ENCODE results near the gene DAPK2. TPM values are rescaled to one million over a fixed set of nuclear protein-coding genes. Genes with fewer than 3 reads are reported as not detected.

The DAPK2 gene
- total and polyA plus RNA-seq, 2 donors (not counting 1 experiment from before 2014, with no cell fraction given), result 8.3 to 31.9 TPM

- H3K4me1 Mint-ChIP-seq, result peaks cover 79% of the 10 kb centered on the region
- H3K9me3 Mint-ChIP-seq (ENCODE audit: insufficient read depth), result no peaks in the 10 kb centered on the region
- ChIA-PET CTCF (interaction anchor here (0.7 to 4.6 kb wide), 7 partner anchors 23 to 1044 kb away, joined by 3 to 30 read pairs (median 3); partner anchors contain the start of gene DAPK2), POLR2A (interaction anchor here (1.3 to 1.7 kb wide), 2 partner anchors 70 to 71 kb away, joined by 5 to 6 read pairs; no protein-coding TSS in a partner anchor)
- ATAC-seq (ENCODE audit: low read depth) (no peak), DNase-seq (peak; percentile 66)
- H3K4me3 ChIP-seq (ENCODE audit: control extremely low read depth in 1 of 5, extremely low read depth in 1 of 5, insufficient read depth in 1 of 5, low read depth in 2 of 5, low read length in 4 of 5), result peak overlapping the region in 4 of 5 experiments; percentile 83 to 94 (median 85)
- H3K36me3 ChIP-seq (replicated peaks in 1 of 2; ENCODE audit: control extremely low read depth in 1 of 2, control insufficient read depth in 1 of 2, extremely low read depth in 1 of 2, insufficient read depth in 2 of 2, low read length in 1 of 2), result peaks cover 5 to 12% of the 10 kb centered on the region in 2 experiments
- H3K27ac ChIP-seq (ENCODE audit: low read length in 2 of 2), result peak overlapping the region; percentile 90 to 95
- intact Hi-C loops (cut with micrococcal nuclease), result loop anchor here (2.0 to 10.0 kb wide), 5 partner anchors 19 to 817 kb away; partner anchors contain the start of genes APH1B and USP3
- TF ChIP-seq EZH2 (IDR thresholded peaks at IDR 0.05; ENCODE audit: borderline replicate concordance, insufficient read depth, low read depth, low read length, poor library complexity, severe bottlenecking) (no peak), CTCF (IDR thresholded peaks at IDR 0.05) (peak; percentile 51)
- peak overlapping the region; percentile 83 for H3K9ac ChIP-seq (ENCODE audit: low read length)
- H3K4me1 ChIP-seq (ENCODE audit: control insufficient read depth in 2 of 2, insufficient read depth in 2 of 2, low read length in 2 of 2), result peaks cover 77 to 79% of the 10 kb centered on the region in 2 donors
- H3K4me3 Mint-ChIP-seq, result peak overlapping the region; percentile 97
- no peaks in the 10 kb centered on the region for H3K27me3 ChIP-seq (replicated peaks in 1 of 4; ENCODE audit: control extremely low read depth in 1 of 4, control insufficient read depth in 3 of 4, insufficient read depth in 4 of 4, low read length in 3 of 4)
- peak overlapping the region; percentile 93 for H3K4me2 ChIP-seq (replicated peaks; ENCODE audit: low read depth, low read length, poor library complexity, severe bottlenecking)
- peaks cover 85% of the 10 kb centered on the region for H3K79me2 ChIP-seq (ENCODE audit: control insufficient read depth, insufficient read depth, low read length)
- H3K9me3 ChIP-seq (ENCODE audit: control extremely low read depth in 1 of 3, control insufficient read depth in 2 of 3, insufficient read depth in 1 of 3, low read length in 2 of 3), result no peaks in the 10 kb centered on the region
- no peaks in the 10 kb centered on the region for H3K27me3 Mint-ChIP-seq
- no peak overlapping the region for H2AFZ ChIP-seq (ENCODE audit: insufficient read depth, low read depth, low read length, poor library complexity, severe bottlenecking)
- peak overlapping the region; percentile 98 for H3K27ac Mint-ChIP-seq
- peaks cover 12% of the 10 kb centered on the region for H4K20me1 ChIP-seq (ENCODE audit: control insufficient read depth, insufficient read depth, low read length, poor library complexity, severe bottlenecking)
Observed at GRCh38 chr15:64092075-64092820, 46.0 kb upstream of the DAPK2 start.

GRCh38 chr15:64090527-64090926, 44.2 kb upstream of the DAPK2 start:
- peaks cover 67 to 68% of the 10 kb centered on the region in 2 donors for H3K4me1 ChIP-seq (ENCODE audit: control insufficient read depth in 2 of 2, insufficient read depth in 2 of 2, low read length in 2 of 2)
- no peaks in the 10 kb centered on the region for H3K27me3 Mint-ChIP-seq
- H3K36me3 ChIP-seq (replicated peaks in 1 of 2; ENCODE audit: control extremely low read depth in 1 of 2, control insufficient read depth in 1 of 2, extremely low read depth in 1 of 2, insufficient read depth in 2 of 2, low read length in 1 of 2), result peaks cover 5 to 13% of the 10 kb centered on the region in 2 experiments
- intact Hi-C loops (cut with micrococcal nuclease), result loop anchor here (2.0 to 10.0 kb wide), 5 partner anchors 264 to 816 kb away; partner anchors contain the start of genes APH1B and USP3
- no peak overlapping the region for H2AFZ ChIP-seq (ENCODE audit: insufficient read depth, low read depth, low read length, poor library complexity, severe bottlenecking)
- TF ChIP-seq EZH2 (IDR thresholded peaks at IDR 0.05; ENCODE audit: borderline replicate concordance, insufficient read depth, low read depth, low read length, poor library complexity, severe bottlenecking) (no peak), CTCF (IDR thresholded peaks at IDR 0.05) (no peak)
- peak overlapping the region; percentile 66 for H3K4me2 ChIP-seq (replicated peaks; ENCODE audit: low read depth, low read length, poor library complexity, severe bottlenecking)
- H3K4me1 Mint-ChIP-seq, result peaks cover 64% of the 10 kb centered on the region
- H3K79me2 ChIP-seq (ENCODE audit: control insufficient read depth, insufficient read depth, low read length), result peaks cover 86% of the 10 kb centered on the region
- H3K27ac Mint-ChIP-seq, result peak overlapping the region; percentile 90
- no peak for ATAC-seq (ENCODE audit: low read depth)
- H3K4me3 ChIP-seq (ENCODE audit: control extremely low read depth in 1 of 5, extremely low read depth in 1 of 5, insufficient read depth in 1 of 5, low read depth in 2 of 5, low read length in 4 of 5), result peak overlapping the region in 2 of 5 experiments; percentile 34 to 50
- peak overlapping the region; percentile 85 to 94 for H3K27ac ChIP-seq (ENCODE audit: low read length in 2 of 2)
- no peaks in the 10 kb centered on the region for H3K27me3 ChIP-seq (replicated peaks in 1 of 4; ENCODE audit: control extremely low read depth in 1 of 4, control insufficient read depth in 3 of 4, insufficient read depth in 4 of 4, low read length in 3 of 4)
- WGBS (ENCODE audit: insufficient coverage), result 33% methylated on average over 3 of the region's 3 CpGs
- H4K20me1 ChIP-seq (ENCODE audit: control insufficient read depth, insufficient read depth, low read length, poor library complexity, severe bottlenecking), result no peaks in the 10 kb centered on the region
- POLR2A ChIA-PET, result interaction anchor here (1.6 kb wide), 1 partner anchor 63 kb away, joined by 6 read pairs; no protein-coding TSS in a partner anchor
- peak overlapping the region; percentile 69 for H3K4me3 Mint-ChIP-seq
- H3K9me3 ChIP-seq (ENCODE audit: control extremely low read depth in 1 of 3, control insufficient read depth in 2 of 3, insufficient read depth in 1 of 3, low read length in 2 of 3), result no peaks in the 10 kb centered on the region
- H3K9me3 Mint-ChIP-seq (ENCODE audit: insufficient read depth), result no peaks in the 10 kb centered on the region
- DNase-seq, result peak; percentile 73
- peak overlapping the region; percentile 51 for H3K9ac ChIP-seq (ENCODE audit: low read length)
- CTCF ChIA-PET, result interaction anchor here (1.4 to 4.6 kb wide), 7 partner anchors 22 to 481 kb away, joined by 3 to 32 read pairs (median 7); partner anchors contain the start of gene DAPK2

Data from B cell (primary cell).